HG02943 (cell line): ENCODE measurements around the gene ZNF672.
"Not testable (repeated sequence)": the region's sequence is repeated elsewhere in the genome, so short reads cannot be mapped to it uniquely, and the experiment has no call there.

Experiments used
- ATAC-seq: cut with Tn5 transposase; IDR thresholded peaks from one replicate; pipeline ENCODE4 v1.9.1; 2021; ENCODE audit warnings: mild to moderate bottlenecking, low read depth, moderate library complexity; ENCODE audit not compliant: unreplicated experiment

Gene ZNF672

GRCh38 chr1:248882427-248882826 lies 44.4 kb downstream of the ZNF672 start:
- not testable (repeated sequence) for ATAC-seq

- ATAC-seq = no peak
Observed at GRCh38 chr1:248884632-248885295, 46.7 kb downstream of the ZNF672 start.

DNA sequence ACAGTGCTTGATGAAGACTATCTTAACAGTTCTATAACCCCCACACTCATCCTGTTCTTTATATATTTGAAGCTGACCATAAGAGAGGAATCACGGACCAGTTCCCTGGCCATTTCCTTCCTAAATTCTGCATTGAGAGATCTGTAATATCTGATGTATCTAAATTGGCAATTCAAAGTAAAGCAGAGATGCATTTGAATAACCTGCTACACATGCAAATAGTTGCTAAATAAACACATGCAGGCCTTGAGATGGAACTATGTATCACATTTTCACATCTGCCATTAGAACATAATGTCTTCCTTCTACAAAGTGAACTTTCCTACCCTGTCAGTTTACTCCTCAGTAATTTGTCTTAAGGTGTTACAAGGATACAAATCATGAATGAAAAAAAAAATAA lies 47.6 kb downstream of the ZNF672 start:
- no peak for ATAC-seq

- ATAC-seq = no peak
Observed at GRCh38 chr1:248886237-248886895, 48.3 kb downstream of the ZNF672 start.

DNA sequence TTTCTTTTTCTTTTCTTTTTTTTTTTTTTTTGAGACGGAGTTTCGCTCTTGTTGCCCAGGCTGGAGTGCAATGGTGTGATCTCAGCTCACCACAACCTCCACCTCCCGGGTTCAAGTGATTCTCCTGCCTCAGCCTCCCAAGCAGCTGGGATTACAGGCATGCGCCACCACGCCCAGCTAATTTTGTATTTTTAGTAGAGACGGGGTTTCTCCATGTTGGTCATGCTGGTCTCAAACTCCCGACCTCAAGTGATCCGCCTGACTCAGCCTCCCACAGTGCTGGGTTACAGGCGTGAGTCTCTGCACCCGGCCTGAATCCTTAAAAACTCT lies 51.9 kb downstream of the ZNF672 start:
- ATAC-seq = not testable (repeated sequence)

DNA sequence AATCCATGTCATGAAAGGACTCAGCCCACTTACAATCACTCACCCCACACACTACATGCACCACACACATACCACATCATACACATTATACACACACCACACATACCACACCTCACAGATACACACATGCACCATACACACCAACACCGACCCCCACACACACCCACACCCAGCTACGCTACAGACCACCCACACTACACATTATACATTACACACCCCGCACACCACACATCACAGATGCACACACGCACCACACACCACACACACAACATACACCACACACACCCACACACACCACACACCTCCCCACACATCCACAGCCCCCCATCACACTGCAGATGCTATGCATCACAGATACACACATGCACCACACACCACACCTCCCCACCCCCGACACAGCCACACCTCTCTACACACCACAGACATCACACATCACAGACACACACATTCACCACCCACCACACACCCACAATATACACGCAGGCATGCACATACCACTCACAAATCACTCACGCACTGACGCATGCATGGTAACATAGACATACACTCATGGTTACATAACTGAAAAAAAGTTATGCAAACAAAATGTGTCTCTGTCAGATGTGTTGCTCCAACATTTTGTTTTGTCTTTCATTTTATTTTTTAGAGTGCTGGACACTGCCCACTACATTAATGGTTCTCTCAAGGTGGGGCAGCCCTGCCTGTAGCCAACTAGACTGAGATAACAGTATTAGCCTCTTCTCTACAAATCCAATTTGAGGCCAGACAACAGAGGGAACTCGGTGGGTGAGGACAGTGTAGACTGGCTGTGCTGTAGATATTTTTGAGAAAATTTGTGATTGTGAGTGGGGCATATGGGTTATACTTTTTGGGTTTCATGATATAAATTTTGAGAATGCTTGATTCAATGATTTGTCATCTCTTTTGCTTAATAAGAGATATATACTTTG lies 52.8 kb downstream of the ZNF672 start:
- ATAC-seq = no peak

DNA sequence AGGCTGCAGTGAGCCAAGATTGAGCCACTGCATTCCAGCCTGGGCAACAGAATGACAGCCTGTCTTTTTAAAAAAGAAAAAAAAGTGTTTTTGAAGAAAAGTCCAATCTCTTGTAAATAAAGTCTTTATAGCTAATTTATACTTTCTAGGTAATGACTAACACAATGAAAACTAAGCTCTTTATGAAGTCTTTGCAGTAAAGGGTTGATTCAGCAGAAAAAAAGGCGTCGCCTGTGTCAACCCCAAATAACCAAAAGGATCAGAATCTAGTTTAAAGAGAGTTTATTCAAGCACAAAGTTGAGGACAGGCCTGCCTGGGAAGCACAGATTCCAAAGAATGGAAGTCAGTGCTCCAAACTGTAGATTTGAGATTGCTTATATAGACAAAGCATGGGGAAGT lies 53.7 kb downstream of the ZNF672 start:
- ATAC-seq = no peak

DNA sequence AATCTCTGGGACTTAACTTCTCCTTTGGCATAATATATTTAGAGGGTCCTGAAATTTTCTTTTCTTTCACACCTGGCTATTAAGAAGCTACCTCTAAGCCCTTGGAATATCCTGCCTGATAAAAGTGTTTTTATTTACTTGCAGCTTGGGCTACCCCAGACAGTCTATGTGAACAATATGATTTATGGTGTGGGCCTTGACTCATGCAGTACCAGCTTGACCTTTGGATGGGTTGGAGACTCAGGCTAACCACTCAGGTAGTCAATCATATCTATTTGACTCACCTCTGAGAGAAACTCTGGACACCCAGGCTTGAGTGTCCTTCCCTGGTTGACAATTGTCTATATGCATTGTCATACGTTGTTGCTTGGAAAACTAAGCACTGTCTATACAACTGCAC lies 54.6 kb downstream of the ZNF672 start:
- no peak for ATAC-seq

DNA sequence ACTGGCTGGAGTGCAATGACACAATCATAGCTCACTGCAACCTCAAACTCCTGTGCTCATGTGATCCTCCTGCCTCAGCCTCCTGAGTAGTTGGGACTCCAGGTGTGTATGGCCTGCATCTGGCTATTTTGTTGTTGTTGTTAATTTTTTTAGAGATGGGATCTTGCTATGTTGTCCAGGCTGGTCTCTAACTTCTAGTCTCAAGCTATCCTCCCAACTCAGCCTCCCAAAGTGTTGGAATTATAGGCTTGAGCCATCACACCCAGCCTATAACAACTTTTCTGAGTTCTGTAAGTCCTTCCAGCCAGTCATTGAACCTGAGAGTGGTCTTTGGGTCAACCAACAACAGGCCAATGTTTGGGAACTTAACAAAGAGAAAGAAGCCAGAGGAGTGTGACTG lies 56.8 kb downstream of the ZNF672 start:
- no peak for ATAC-seq

GRCh38 chr1:248897412-248898337 lies 59.7 kb downstream of the ZNF672 start:
- ATAC-seq = no peak
